SK-N-SH (cell line): ENCODE data around the gene ENKUR.

Source experiments
- CTCF ChIP-seq: fragments of 200-600 bp; sonication (generic); IDR thresholded peaks from 2 replicates; pipeline ENCODE4 v1.6.1; 2017; ENCODE audit warnings: antibody characterized with exemption, mild to moderate bottlenecking, moderate library complexity
- JUND ChIP-seq: IDR thresholded peaks from 2 replicates; pipeline ENCODE4 v1.4.0; 2012

GRCh38 chr10:25049966-25050365, 34.0 kb upstream of the ENKUR start:
- TF ChIP-seq CTCF (no peak), JUND (no peak)
